ENCODE data around the gene LRRC28.

The LRRC28 gene

GRCh38 chr15:99307735-99308134 lies 56.5 kb downstream of the LRRC28 start:
- DNase-seq, result no peak

- DNase-seq, result no peak
Measured at GRCh38 chr15:99310745-99311144, 59.5 kb downstream of the LRRC28 start.

GRCh38 chr15:99312228-99312627 lies 60.9 kb downstream of the LRRC28 start:
- DNase-seq, result no peak

GRCh38 chr15:99312794-99313193 lies 61.5 kb downstream of the LRRC28 start:
- DNase-seq, result no peak

DNA sequence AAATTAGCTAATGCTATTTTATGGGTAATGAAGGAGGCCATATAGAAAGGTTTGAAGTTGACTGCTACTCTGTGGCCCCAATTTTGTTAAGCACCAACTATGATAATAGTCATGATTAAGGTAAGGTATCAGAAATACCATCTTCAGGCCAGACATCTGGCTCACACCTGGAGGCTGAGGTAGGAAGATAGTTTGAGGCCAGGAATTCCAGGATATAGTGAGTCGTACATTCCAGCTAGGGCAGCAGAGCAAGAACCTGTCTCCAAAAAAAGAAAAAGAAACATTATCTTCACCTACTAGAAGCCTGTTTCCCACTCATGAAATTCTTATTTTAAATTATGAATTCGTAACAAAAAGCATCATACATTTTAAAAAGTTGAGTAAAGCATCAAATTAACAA lies 64.4 kb downstream of the LRRC28 start:
- DNase-seq, result no peak

- no peak for DNase-seq
Measured at GRCh38 chr15:99320374-99321215, 69.3 kb downstream of the LRRC28 start.

DNA sequence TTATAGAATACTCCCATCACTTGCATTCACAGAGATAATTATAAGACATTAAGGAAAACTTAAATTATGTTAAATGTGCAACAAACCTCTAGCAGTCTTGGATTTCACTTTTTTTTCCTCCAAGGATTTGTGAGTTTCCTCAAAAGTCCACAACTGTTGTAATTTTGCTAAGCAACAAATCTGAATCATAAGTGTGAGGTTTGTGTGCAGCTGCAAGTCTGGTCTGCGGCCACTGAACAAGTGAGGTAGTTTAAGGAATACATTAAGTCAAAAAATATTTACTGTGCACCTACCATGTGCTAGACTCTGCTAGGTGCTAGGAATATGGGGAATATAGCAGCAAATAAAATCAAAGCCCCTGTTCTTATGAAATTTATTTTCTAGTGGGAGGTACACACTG lies 70.2 kb downstream of the LRRC28 start:
- DNase-seq, result no peak

- no peak for DNase-seq
Measured at GRCh38 chr15:99322643-99323405, 71.5 kb downstream of the LRRC28 start.

DNA sequence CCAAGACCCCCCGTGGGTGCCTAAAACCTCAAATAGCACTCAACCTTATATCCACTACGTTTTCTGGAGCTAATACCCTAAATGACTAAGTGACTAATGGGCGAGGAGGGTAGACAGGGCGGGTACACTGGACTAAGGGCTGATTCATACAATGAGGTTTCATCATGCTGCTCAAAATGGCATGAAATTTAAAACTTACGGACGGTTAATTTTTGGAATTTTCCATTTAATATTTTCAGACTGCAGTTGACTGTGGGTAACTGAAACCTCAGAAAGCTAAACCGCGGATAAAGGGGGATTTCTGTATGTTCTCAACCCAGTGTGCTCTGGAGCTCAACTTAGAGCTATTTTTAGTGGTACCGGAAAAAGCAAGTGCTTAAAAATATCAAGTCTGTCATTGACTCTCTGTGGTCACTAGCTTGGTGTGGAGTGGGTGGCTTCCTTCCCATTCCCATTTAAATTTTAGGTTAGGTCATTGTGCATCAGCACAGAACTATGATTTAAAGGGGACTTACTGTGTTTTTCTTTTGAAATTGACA lies 72.9 kb downstream of the LRRC28 start:
- DNase-seq, result no peak

GRCh38 chr15:99324700-99325099 lies 73.4 kb downstream of the LRRC28 start:
- no peak for DNase-seq

DNA sequence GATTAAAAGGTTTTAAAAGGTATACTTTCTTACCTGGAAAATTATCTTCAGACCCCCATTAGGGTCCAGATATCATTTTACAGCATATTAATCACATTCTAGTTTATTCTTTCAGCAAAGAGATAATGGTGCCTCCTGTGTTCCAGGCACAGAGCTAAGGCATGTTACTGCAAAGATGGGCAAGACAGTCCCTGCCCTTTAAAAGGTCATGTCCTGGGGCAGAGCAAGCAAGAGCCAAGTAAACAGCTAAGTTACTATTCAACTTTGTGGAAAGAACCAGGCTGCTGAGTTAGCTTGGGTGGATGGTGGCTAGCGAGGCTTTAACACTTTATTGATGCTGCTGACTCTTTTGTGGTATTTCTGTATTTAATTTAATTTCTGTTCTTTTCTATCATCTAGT lies 75.0 kb downstream of the LRRC28 start:
- DNase-seq, result no peak

DNA sequence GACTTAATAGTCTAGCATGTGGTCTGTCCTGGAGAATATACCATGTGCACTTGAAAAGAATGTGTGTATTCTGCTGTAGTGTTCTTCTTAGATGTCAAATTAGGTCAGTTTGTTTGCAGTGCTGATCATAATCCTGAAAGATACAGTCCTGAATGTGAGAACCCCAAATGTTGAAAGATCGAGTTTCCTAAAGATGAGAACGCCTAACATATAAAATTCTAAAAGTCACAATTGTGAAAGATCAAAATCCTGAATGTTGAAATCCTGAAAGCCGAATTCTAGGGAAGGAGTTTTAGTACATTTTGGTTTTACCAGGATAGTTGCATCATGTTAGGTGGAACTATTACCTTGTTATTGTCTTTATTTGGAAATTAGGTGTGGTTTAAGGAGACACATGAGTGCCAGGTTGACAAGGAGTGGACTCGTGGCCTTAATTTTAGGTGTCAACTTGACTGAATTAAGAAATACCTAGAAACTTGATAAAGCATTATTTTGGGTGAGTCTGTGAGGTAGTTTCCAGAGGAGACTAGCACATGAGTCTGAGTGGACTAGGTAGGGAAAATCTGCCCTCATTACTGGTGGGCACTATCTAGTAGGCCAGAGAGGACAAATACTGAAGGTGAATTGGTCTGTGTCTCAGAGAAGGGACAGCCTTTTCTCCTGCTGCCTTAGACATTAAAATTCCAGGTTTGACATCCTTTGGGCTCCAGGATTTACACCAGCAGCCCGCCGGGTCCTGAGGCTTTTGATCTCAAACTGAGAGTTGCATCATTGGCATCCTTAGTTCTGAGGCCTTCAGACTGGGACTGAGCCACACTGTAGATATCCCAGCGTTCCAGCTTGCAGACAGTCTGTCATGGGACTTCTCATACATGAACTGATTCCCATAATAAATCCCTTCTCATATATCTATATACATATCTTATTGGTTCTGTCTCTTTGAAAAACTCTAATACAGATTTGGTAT lies 77.1 kb downstream of the LRRC28 start:
- no peak for DNase-seq

GRCh38 chr15:99331381-99331780 lies 80.1 kb downstream of the LRRC28 start:
- DNase-seq, result no peak

DNA sequence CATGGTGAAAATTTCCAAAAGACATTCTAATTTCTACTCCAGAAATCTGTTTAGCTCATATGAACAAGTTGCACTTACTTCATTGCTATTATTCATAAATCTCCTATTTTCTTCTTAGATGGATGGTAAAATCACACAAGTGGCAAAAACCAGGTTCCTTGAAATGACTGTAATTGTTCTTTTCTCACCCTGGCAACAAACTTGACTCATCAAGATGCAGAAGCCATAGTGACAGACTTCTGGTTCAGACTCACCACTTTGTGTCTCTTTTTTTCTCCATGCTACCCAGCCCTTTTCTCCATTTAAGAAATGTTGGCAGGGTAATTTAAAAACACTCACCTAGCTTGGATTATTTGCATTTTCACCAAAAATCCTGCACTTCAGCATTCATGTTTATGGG lies 82.1 kb downstream of the LRRC28 start:
- no peak for DNase-seq

DNA sequence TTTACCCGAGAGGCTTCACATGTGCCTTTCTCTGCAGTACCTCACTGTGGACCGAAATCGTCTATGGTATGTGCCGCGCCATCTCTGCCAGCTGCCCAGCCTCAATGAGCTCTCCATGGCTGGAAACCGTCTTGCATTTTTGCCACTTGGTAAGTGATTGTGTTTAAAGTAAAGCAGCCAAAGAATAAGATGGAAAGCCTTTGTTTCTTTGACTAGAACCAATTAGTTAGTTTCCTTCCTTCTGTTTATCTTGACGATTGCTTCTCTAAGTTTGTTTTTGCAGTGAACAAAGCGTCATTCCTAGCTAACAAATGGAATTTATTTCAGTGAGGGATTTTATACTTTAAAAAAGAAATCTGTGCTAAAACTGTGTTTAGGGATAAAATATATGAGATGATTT lies 82.7 kb downstream of the LRRC28 start:
- DNase-seq, result no peak

DNA sequence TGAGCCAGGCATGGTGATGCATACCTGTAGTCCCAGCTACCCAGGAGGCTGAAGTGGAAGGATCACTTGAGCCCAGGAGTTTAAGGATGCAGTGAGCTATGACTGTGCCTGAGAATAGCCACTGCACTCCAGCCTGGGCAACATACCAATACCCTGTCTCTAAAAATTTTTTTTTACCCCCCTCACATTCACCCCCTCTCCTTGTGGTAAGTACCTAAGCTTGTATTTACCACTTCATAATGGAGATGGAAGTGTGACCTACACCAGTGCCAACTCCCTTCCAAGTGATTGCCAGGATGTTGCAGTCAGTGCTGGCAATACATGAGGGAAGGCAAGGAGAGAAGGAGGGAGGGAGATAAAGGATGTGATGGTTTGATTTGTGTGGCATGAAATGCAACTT lies 84.2 kb downstream of the LRRC28 start:
- no peak for DNase-seq

DNA sequence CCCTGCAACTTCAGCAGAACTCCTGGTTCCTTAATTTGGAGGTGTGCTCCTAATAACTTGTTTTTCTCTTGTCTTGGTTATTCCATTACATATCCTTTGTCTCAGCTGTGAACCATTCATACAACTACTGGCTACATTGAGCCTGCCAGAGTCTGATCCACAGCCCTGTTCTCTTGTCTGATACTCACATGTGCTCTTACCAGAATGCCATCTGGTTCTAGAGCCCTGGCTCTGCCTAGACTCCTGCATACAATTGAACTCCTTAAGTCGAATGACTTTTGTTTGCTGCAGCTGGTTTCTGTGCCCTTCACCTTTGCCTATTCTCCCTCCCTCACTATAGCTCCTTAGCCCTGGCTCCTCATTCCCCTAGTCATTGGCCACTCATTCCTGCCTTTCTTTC lies 85.5 kb downstream of the LRRC28 start:
- DNase-seq, result no peak

DNA sequence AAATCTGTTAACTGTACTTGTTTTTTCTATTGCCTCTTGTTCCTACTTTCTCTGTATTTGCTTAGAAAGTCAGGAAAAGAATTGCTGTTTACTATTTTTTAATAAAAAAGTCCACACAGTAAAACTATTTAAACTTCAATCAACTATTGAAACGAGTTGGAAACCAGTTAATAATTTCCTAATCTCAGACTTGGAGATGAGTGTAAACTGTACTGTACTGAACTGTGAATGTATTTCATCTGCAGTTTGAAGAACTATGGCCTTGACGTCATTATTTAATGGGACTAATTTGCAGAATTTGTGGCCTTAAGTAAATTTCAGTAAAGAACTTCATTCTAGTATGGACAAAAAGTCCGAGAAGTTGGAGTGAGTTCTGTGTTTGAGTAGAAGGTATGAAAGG lies 89.1 kb downstream of the LRRC28 start:
- DNase-seq, result no peak

GRCh38 chr15:99341786-99342185 lies 90.5 kb downstream of the LRRC28 start:
- DNase-seq, result no peak

- no peak for DNase-seq
Measured at GRCh38 chr15:99343208-99343607, 91.9 kb downstream of the LRRC28 start.

DNA sequence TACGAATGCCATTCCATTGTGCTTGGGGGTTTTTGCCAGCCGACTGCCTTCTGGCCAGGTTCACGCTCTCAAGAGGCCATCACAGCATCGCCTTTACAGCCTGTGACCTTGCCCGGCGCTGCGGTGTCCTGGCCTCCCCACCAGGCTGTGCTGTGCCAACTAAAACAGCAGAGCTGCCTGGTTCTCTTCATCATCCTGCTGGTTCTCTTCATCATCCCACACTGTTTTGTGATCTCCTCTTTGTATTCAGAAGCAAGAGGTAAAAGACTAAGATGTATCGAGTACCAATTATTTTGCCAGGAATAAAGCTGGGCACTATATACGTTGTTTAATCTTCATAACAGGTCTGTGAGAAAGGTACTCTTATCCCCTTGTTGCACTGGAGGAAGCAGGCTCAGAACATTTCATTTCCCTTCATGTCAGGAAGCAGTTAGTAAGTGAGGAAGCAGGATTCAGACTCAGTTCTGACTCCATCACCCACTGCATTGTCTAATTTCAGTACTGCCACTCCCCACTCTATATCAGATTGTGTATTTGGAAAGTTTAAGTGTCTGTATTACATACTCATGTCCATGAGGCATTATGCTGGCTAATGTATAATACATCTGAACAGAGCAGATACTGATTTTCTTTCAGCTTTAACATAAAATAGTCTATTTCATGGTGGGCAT lies 92.7 kb downstream of the LRRC28 start:
- DNase-seq, result peak in 2 of 4 experiments; percentile 3 to 7

DNA sequence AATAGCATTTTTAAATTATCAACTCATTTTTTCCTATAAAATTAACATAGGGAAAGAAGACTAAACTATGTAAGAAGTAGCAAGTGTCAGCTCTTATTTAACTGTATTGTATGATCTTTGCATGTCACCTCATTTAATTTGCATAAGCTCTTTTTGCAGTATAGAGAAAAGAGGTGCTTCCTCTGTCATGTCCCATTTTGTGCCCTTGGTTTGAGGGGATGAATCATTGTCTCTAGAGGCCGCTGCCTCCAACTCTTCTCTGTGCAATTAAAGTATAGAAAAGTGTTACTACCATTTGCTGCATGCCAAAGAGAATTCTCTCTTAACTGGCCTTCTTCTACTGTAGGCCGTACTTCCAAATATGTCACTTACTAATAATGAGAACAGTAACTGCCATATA lies 93.4 kb downstream of the LRRC28 start:
- no peak for DNase-seq
